ENCODE results near the gene TPTE. TPM values are rescaled to one million over a fixed set of nuclear protein-coding genes. Genes with fewer than 3 reads are reported as not detected.
"Not testable (repeated sequence)": the region's sequence is repeated elsewhere in the genome, so short reads cannot be mapped to it uniquely, and the experiment has no call there.

TPTE gene
- not detected in 2 replicates for total RNA-seq (2014; rRNA removed)
- Bru-seq, nascent RNA: not detected
- BruChase-seq, experiment 1, labeled RNA remaining after a 6-hour chase: not detected
- percentile 25 among the genes with signal in this experiment for BruChase-seq, experiment 2, labeled RNA remaining after a 2-hour chase
- long read RNA-seq: 0 reads

GRCh38 chr21:10521091-10521598 is at the start of gene TPTE:
TPTE (plus strand) TSS chr21:10521583; CDS start chr21:10538724, 17,141 bp downstream.
- POLR2A ChIA-PET (ENCODE audit: unreplicated experiment): no interaction called here

GRCh38 chr21:10471999-10472398 is 49.4 kb upstream of the TPTE start:
- H3K79me2 ChIP-seq (ENCODE audit: low read length); BruUV-seq (replicated peaks); CTCF ChIA-PET; H3K4me2 ChIP-seq (ENCODE audit: low read length); H3K27ac ChIP-seq (ENCODE audit: low read length); H2AFZ ChIP-seq (ENCODE audit: low read length); H3K4me1 ChIP-seq (ENCODE audit: insufficient read depth, low read length); DNase-seq; H3K9ac ChIP-seq (ENCODE audit: low read length); H3K27me3 ChIP-seq (ENCODE audit: low read length); H3K9me3 ChIP-seq (ENCODE audit: low read length); H3K36me3 ChIP-seq (ENCODE audit: low read depth, low read length); H3K4me3 ChIP-seq (ENCODE audit: low read length); H3F3A ChIP-seq (ENCODE audit: low read length, unreplicated experiment); H4K20me1 ChIP-seq (ENCODE audit: low read length); H3K9me2 ChIP-seq (replicated peaks; ENCODE audit: low read length); ATAC-seq; intact Hi-C loops (cut with micrococcal nuclease); POLR2A ChIA-PET (ENCODE audit: unreplicated experiment): not testable (repeated sequence)

More at GRCh38 chr21:10521091-10521598, at the start of gene TPTE:
- Histone ChIP-seq H3K9me3 (ENCODE audit: low read length) (peaks cover 16% of the 10 kb centered on the region), H3K4me1 (ENCODE audit: insufficient read depth, low read length) (no peaks in the 10 kb centered on the region), H3K9ac (ENCODE audit: low read length) (no peak within 1 kb of the TSS), H3K4me2 (ENCODE audit: low read length) (no peak within 1 kb of the TSS), H3F3A (ENCODE audit: low read length, unreplicated experiment) (no peaks in the 10 kb centered on the region), H3K79me2 (ENCODE audit: low read length) (no peaks in the 10 kb centered on the region), H3K27me3 (ENCODE audit: low read length) (no peaks in the 10 kb centered on the region), H3K4me3 (ENCODE audit: low read length) (no peak within 1 kb of the TSS), H3K27ac (ENCODE audit: low read length) (no peak within 1 kb of the TSS), H2AFZ (ENCODE audit: low read length) (no peak within 1 kb of the TSS), H3K9me2 (replicated peaks; ENCODE audit: low read length) (no peaks in the 10 kb centered on the region), H4K20me1 (ENCODE audit: low read length) (no peaks in the 10 kb centered on the region), H3K36me3 (ENCODE audit: low read depth, low read length) (no peaks in the 10 kb centered on the region; the same call in 1 of the 2 replicates)
- ATAC-seq: no peak
- no peak for TF ChIP-seq CTCF (conservative IDR thresholded peaks at IDR 0.05; ENCODE audit: low read depth, low read length)
- TF ChIP-seq EZH2phosphoT487 (IDR thresholded peaks at IDR 0.05; ENCODE audit: borderline replicate concordance, low read length): no peak
- DNase-seq: no peak
- CTCF ChIA-PET: no interaction called here
- intact Hi-C loops (cut with micrococcal nuclease): no loop called here
- no TSS peak for BruUV-seq (replicated peaks)

GRCh38 chr21:10477794-10478193 is 43.6 kb upstream of the TPTE start:
- ATAC-seq; H3K9me3 ChIP-seq (ENCODE audit: low read length); H3K27ac ChIP-seq (ENCODE audit: low read length); H4K20me1 ChIP-seq (ENCODE audit: low read length); CTCF ChIA-PET; H3K36me3 ChIP-seq (ENCODE audit: low read depth, low read length); H3K9me2 ChIP-seq (replicated peaks; ENCODE audit: low read length); H3K27me3 ChIP-seq (ENCODE audit: low read length); POLR2A ChIA-PET (ENCODE audit: unreplicated experiment); H2AFZ ChIP-seq (ENCODE audit: low read length); H3K4me1 ChIP-seq (ENCODE audit: insufficient read depth, low read length); H3K4me3 ChIP-seq (ENCODE audit: low read length); H3K4me2 ChIP-seq (ENCODE audit: low read length); DNase-seq; H3K79me2 ChIP-seq (ENCODE audit: low read length); H3K9ac ChIP-seq (ENCODE audit: low read length); BruUV-seq (replicated peaks); H3F3A ChIP-seq (ENCODE audit: low read length, unreplicated experiment); intact Hi-C loops (cut with micrococcal nuclease): not testable (repeated sequence)

- H3F3A ChIP-seq (ENCODE audit: low read length, unreplicated experiment); DNase-seq; H3K79me2 ChIP-seq (ENCODE audit: low read length); H3K9ac ChIP-seq (ENCODE audit: low read length); CTCF ChIA-PET; POLR2A ChIA-PET (ENCODE audit: unreplicated experiment); H2AFZ ChIP-seq (ENCODE audit: low read length); BruUV-seq (replicated peaks); H3K4me1 ChIP-seq (ENCODE audit: insufficient read depth, low read length); ATAC-seq; H3K36me3 ChIP-seq (ENCODE audit: low read depth, low read length); H3K27me3 ChIP-seq (ENCODE audit: low read length); H3K9me2 ChIP-seq (replicated peaks; ENCODE audit: low read length); H3K9me3 ChIP-seq (ENCODE audit: low read length); H3K27ac ChIP-seq (ENCODE audit: low read length); H3K4me3 ChIP-seq (ENCODE audit: low read length); H4K20me1 ChIP-seq (ENCODE audit: low read length); H3K4me2 ChIP-seq (ENCODE audit: low read length); intact Hi-C loops (cut with micrococcal nuclease): not testable (repeated sequence)
Measured at GRCh38 chr21:10479875-10480274, 41.5 kb upstream of the TPTE start.

GRCh38 chr21:10484864-10485263 is 36.5 kb upstream of the TPTE start:
- H3K9me2 ChIP-seq (replicated peaks; ENCODE audit: low read length); H3K27me3 ChIP-seq (ENCODE audit: low read length); H3K9ac ChIP-seq (ENCODE audit: low read length); H3K4me1 ChIP-seq (ENCODE audit: insufficient read depth, low read length); H3K27ac ChIP-seq (ENCODE audit: low read length); BruUV-seq (replicated peaks); H3K9me3 ChIP-seq (ENCODE audit: low read length); H3K4me3 ChIP-seq (ENCODE audit: low read length); H3K36me3 ChIP-seq (ENCODE audit: low read depth, low read length); H4K20me1 ChIP-seq (ENCODE audit: low read length); CTCF ChIA-PET; ATAC-seq; POLR2A ChIA-PET (ENCODE audit: unreplicated experiment); intact Hi-C loops (cut with micrococcal nuclease); DNase-seq; H2AFZ ChIP-seq (ENCODE audit: low read length); H3K79me2 ChIP-seq (ENCODE audit: low read length); H3K4me2 ChIP-seq (ENCODE audit: low read length); H3F3A ChIP-seq (ENCODE audit: low read length, unreplicated experiment): not testable (repeated sequence)

GRCh38 chr21:10490453-10490852 is 30.9 kb upstream of the TPTE start:
- H3F3A ChIP-seq (ENCODE audit: low read length, unreplicated experiment); H3K36me3 ChIP-seq (ENCODE audit: low read depth, low read length); H3K4me2 ChIP-seq (ENCODE audit: low read length); ATAC-seq; H3K79me2 ChIP-seq (ENCODE audit: low read length); H3K27me3 ChIP-seq (ENCODE audit: low read length); CTCF ChIA-PET; H4K20me1 ChIP-seq (ENCODE audit: low read length); H3K9me3 ChIP-seq (ENCODE audit: low read length); H3K4me1 ChIP-seq (ENCODE audit: insufficient read depth, low read length); H3K9me2 ChIP-seq (replicated peaks; ENCODE audit: low read length); H3K27ac ChIP-seq (ENCODE audit: low read length); H3K4me3 ChIP-seq (ENCODE audit: low read length); POLR2A ChIA-PET (ENCODE audit: unreplicated experiment); DNase-seq; intact Hi-C loops (cut with micrococcal nuclease); BruUV-seq (replicated peaks); H2AFZ ChIP-seq (ENCODE audit: low read length); H3K9ac ChIP-seq (ENCODE audit: low read length): not testable (repeated sequence)
